ENCODE results near the gene GALNT1. TPM values are rescaled to one million over a fixed set of nuclear protein-coding genes. Genes with fewer than 3 reads are reported as not detected.

The GALNT1 gene
- total and polyA plus RNA-seq, 10 of the 15 experiments (the other 5 are each of a cell fraction or from before 2014, with no cell fraction given), result 8.0 to 53.7 (median 29.9) TPM

- TF ChIP-seq, protein P1, sequence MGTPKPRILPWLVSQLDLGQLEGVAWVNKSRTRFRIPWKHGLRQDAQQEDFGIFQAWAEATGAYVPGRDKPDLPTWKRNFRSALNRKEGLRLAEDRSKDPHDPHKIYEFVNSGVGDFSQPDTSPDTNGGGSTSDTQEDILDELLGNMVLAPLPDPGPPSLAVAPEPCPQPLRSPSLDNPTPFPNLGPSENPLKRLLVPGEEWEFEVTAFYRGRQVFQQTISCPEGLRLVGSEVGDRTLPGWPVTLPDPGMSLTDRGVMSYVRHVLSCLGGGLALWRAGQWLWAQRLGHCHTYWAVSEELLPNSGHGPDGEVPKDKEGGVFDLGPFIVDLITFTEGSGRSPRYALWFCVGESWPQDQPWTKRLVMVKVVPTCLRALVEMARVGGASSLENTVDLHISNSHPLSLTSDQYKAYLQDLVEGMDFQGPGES (IDR thresholded peaks at IDR 0.05), result no peak
- TF ChIP-seq, protein P2, sequence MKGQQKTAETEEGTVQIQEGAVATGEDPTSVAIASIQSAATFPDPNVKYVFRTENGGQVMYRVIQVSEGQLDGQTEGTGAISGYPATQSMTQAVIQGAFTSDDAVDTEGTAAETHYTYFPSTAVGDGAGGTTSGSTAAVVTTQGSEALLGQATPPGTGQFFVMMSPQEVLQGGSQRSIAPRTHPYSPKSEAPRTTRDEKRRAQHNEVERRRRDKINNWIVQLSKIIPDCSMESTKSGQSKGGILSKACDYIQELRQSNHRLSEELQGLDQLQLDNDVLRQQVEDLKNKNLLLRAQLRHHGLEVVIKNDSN (IDR thresholded peaks at IDR 0.05; ENCODE audit: borderline replicate concordance, extremely low read length, insufficient read depth, low read depth, low read length), result peak; percentile 46
- TF ChIP-seq ZSCAN29 (IDR thresholded peaks at IDR 0.05), result 0 out of 2 replicates have a peak, but pooled peaks have one; percentile 69
- TF ChIP-seq SP1 (IDR thresholded peaks at IDR 0.05; ENCODE audit: low read depth, low read length), result no peak
- no peak for TF ChIP-seq KDM1A (IDR thresholded peaks at IDR 0.05; ENCODE audit: borderline replicate concordance)
- TF ChIP-seq NBN (IDR thresholded peaks at IDR 0.05), result no peak
- 0 out of 2 replicates have a peak, but pooled peaks have one; percentile 23 for TF ChIP-seq ZNF24 (IDR thresholded peaks at IDR 0.05)
- no peak for TF ChIP-seq ZBED1 (IDR thresholded peaks at IDR 0.05; ENCODE audit: borderline replicate concordance)
- TF ChIP-seq SIX5 (IDR thresholded peaks at IDR 0.05; ENCODE audit: low read depth, low read length, severe bottlenecking), result no peak
- TF ChIP-seq SRF (IDR thresholded peaks at IDR 0.05; ENCODE audit: low read depth in 2 of 2, low read length in 2 of 2), result no peak
- TF ChIP-seq POLR2A (IDR thresholded peaks at IDR 0.05; ENCODE audit: low read depth, low read length), result peak; percentile 75
- TF ChIP-seq ZZZ3 (IDR thresholded peaks at IDR 0.05; ENCODE audit: control insufficient read depth, insufficient read length, low read depth), result no peak
- TF ChIP-seq, protein P3, sequence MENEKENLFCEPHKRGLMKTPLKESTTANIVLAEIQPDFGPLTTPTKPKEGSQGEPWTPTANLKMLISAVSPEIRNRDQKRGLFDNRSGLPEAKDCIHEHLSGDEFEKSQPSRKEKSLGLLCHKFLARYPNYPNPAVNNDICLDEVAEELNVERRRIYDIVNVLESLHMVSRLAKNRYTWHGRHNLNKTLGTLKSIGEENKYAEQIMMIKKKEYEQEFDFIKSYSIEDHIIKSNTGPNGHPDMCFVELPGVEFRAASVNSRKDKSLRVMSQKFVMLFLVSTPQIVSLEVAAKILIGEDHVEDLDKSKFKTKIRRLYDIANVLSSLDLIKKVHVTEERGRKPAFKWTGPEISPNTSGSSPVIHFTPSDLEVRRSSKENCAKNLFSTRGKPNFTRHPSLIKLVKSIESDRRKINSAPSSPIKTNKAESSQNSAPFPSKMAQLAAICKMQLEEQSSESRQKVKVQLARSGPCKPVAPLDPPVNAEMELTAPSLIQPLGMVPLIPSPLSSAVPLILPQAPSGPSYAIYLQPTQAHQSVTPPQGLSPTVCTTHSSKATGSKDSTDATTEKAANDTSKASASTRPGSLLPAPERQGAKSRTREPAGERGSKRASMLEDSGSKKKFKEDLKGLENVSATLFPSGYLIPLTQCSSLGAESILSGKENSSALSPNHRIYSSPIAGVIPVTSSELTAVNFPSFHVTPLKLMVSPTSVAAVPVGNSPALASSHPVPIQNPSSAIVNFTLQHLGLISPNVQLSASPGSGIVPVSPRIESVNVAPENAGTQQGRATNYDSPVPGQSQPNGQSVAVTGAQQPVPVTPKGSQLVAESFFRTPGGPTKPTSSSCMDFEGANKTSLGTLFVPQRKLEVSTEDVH (IDR thresholded peaks at IDR 0.05; ENCODE audit: low read depth, partially characterized antibody), result no peak
- no peak for TF ChIP-seq RB1 (IDR thresholded peaks at IDR 0.05; ENCODE audit: borderline replicate concordance)
- TF ChIP-seq IRF4 (IDR thresholded peaks at IDR 0.05; ENCODE audit: low read depth, low read length), result no peak
- TF ChIP-seq SUZ12 (IDR thresholded peaks at IDR 0.05; ENCODE audit: unreplicated experiment), result no peak
- 0 out of 2 replicates have a peak, but pooled peaks have one; percentile 1 for TF ChIP-seq NRF1 (conservative IDR thresholded peaks at IDR 0.05; ENCODE audit: low read depth, low read length)
- no peak for TF ChIP-seq JUNB (IDR thresholded peaks at IDR 0.05)
- TF ChIP-seq SREBF2 (IDR thresholded peaks at IDR 0.05; ENCODE audit: low read length), result no peak
- no peak for TF ChIP-seq WRNIP1 (IDR thresholded peaks at IDR 0.05; ENCODE audit: borderline replicate concordance, low read depth, low read length)
- TF ChIP-seq CHD4 (IDR thresholded peaks at IDR 0.05), result no peak
- TF ChIP-seq CHD2 (IDR thresholded peaks at IDR 0.05; ENCODE audit: borderline replicate concordance, low read depth, low read length), result no peak
- TF ChIP-seq NFYA (IDR thresholded peaks at IDR 0.05; ENCODE audit: borderline replicate concordance, low read depth, low read length), result no peak
- TF ChIP-seq ZNF384 (IDR thresholded peaks at IDR 0.05; ENCODE audit: borderline replicate concordance, low read depth, low read length), result no peak
Observed at GRCh38 chr18:35580701-35581539, 620 bp upstream of the GALNT1 start (continued).
